HUES48 (cell line): ENCODE data around the gene AGBL4.

ENCODE experiments used
- H3K27ac ChIP-seq: one replicate; pipeline ENCODE4 v1.7.0; 2013; ENCODE audit warnings: low read depth, low read length, inconsistent platforms
- H3K27me3 ChIP-seq: 2 replicates; pipeline ENCODE4 v1.6.1; 2013; ENCODE audit warnings: mild to moderate bottlenecking, low read length; ENCODE audit not compliant: control insufficient read depth, insufficient read depth
- H3K36me3 ChIP-seq: 2 replicates; pipeline ENCODE4 v1.6.1; 2013; ENCODE audit warnings: low read length; ENCODE audit not compliant: control insufficient read depth, insufficient read depth
- H3K4me1 ChIP-seq: 2 replicates; pipeline ENCODE4 v1.6.1; 2013; ENCODE audit warnings: mild to moderate bottlenecking, low read length; ENCODE audit not compliant: control insufficient read depth, insufficient read depth
- H3K4me3 ChIP-seq: 2 replicates; pipeline ENCODE4 v1.5.1; 2013; ENCODE audit warnings: mild to moderate bottlenecking, low read depth, low read length
- H3K9ac ChIP-seq: 2 replicates; pipeline ENCODE4 v1.6.1; 2013; ENCODE audit warnings: mild to moderate bottlenecking, low read depth, low read length, moderate library complexity
- H3K9me3 ChIP-seq: 2 replicates; pipeline ENCODE4 v1.6.1; 2013; ENCODE audit warnings: low read length; ENCODE audit not compliant: control insufficient read depth, insufficient read depth

The AGBL4 gene

GRCh38 chr1:48684381-48684780, 1339.4 kb downstream of the AGBL4 start:
- Histone ChIP-seq H3K9ac (no peak overlapping the region), H3K27ac (no peak overlapping the region), H3K4me3 (no peak overlapping the region), H3K4me1 (peaks cover 6% of the 10 kb centered on the region; the same call in 1 of the 2 replicates), H3K36me3 (no peaks in the 10 kb centered on the region), H3K27me3 (no peaks in the 10 kb centered on the region), H3K9me3 (no peaks in the 10 kb centered on the region)

- no peaks in the 10 kb centered on the region for H3K27me3 ChIP-seq
- peaks cover 6% of the 10 kb centered on the region; the same call in 1 of the 2 replicates for H3K4me1 ChIP-seq
- no peak overlapping the region for H3K27ac ChIP-seq
- H3K4me3 ChIP-seq = no peak overlapping the region
- no peaks in the 10 kb centered on the region for H3K36me3 ChIP-seq
- H3K9ac ChIP-seq = no peak overlapping the region
- no peaks in the 10 kb centered on the region for H3K9me3 ChIP-seq
Observed at GRCh38 chr1:48683839-48684238, 1339.9 kb downstream of the AGBL4 start.

GRCh38 chr1:48681476-48682305, 1342.1 kb downstream of the AGBL4 start:
- Histone ChIP-seq H3K27me3 (no peaks in the 10 kb centered on the region), H3K4me3 (no peak overlapping the region), H3K9me3 (no peaks in the 10 kb centered on the region), H3K4me1 (peaks cover 6% of the 10 kb centered on the region; the same call in 1 of the 2 replicates), H3K27ac (no peak overlapping the region), H3K36me3 (no peaks in the 10 kb centered on the region), H3K9ac (no peak overlapping the region)

GRCh38 chr1:48680411-48681035, 1343.2 kb downstream of the AGBL4 start:
- no peaks in the 10 kb centered on the region for H3K27me3 ChIP-seq

GRCh38 chr1:48679859-48680258, 1343.9 kb downstream of the AGBL4 start:
- Histone ChIP-seq H3K9ac (no peak overlapping the region), H3K27ac (no peak overlapping the region), H3K4me1 (peaks cover 6% of the 10 kb centered on the region; the same call in 1 of the 2 replicates), H3K4me3 (no peak overlapping the region), H3K36me3 (no peaks in the 10 kb centered on the region), H3K27me3 (no peaks in the 10 kb centered on the region), H3K9me3 (no peaks in the 10 kb centered on the region)

More at GRCh38 chr1:48680411-48681035, 1343.2 kb downstream of the AGBL4 start:
- Histone ChIP-seq H3K4me3 (no peak overlapping the region), H3K4me1 (peaks cover 6% of the 10 kb centered on the region; the same call in 1 of the 2 replicates), H3K9me3 (no peaks in the 10 kb centered on the region), H3K9ac (no peak overlapping the region), H3K27ac (no peak overlapping the region), H3K36me3 (no peaks in the 10 kb centered on the region)

- Histone ChIP-seq H3K4me3 (no peak overlapping the region), H3K9ac (no peak overlapping the region), H3K36me3 (no peaks in the 10 kb centered on the region), H3K27me3 (no peaks in the 10 kb centered on the region), H3K9me3 (no peaks in the 10 kb centered on the region), H3K27ac (no peak overlapping the region), H3K4me1 (peaks cover 9% of the 10 kb centered on the region; the same call in 1 of the 2 replicates)
Observed at GRCh38 chr1:48678710-48679505, 1344.8 kb downstream of the AGBL4 start.

GRCh38 chr1:48677306-48678287, 1346.2 kb downstream of the AGBL4 start:
- Histone ChIP-seq H3K9ac (no peak overlapping the region), H3K36me3 (no peaks in the 10 kb centered on the region), H3K4me1 (peaks cover 15% of the 10 kb centered on the region; the same call in 1 of the 2 replicates), H3K27me3 (no peaks in the 10 kb centered on the region), H3K27ac (no peak overlapping the region), H3K4me3 (no peak overlapping the region), H3K9me3 (no peaks in the 10 kb centered on the region)

GRCh38 chr1:48676822-48677221, 1346.9 kb downstream of the AGBL4 start:
- Histone ChIP-seq H3K27ac (no peak overlapping the region), H3K9ac (no peak overlapping the region), H3K36me3 (no peaks in the 10 kb centered on the region), H3K27me3 (no peaks in the 10 kb centered on the region), H3K4me1 (peaks cover 11% of the 10 kb centered on the region; the same call in 1 of the 2 replicates), H3K4me3 (no peak overlapping the region), H3K9me3 (no peaks in the 10 kb centered on the region)

GRCh38 chr1:48676376-48676775, 1347.4 kb downstream of the AGBL4 start:
- peaks cover 9% of the 10 kb centered on the region; the same call in 1 of the 2 replicates for H3K4me1 ChIP-seq
- H3K4me3 ChIP-seq = no peak overlapping the region
- no peaks in the 10 kb centered on the region for H3K36me3 ChIP-seq
- H3K27ac ChIP-seq = no peak overlapping the region
- no peaks in the 10 kb centered on the region for H3K9me3 ChIP-seq
- no peak overlapping the region for H3K9ac ChIP-seq
- no peaks in the 10 kb centered on the region for H3K27me3 ChIP-seq

- H3K9me3 ChIP-seq = no peaks in the 10 kb centered on the region
- H3K9ac ChIP-seq = no peak overlapping the region
- H3K27ac ChIP-seq = no peak overlapping the region
- H3K4me1 ChIP-seq = peaks cover 9% of the 10 kb centered on the region; the same call in 1 of the 2 replicates
- H3K27me3 ChIP-seq = no peaks in the 10 kb centered on the region
- H3K4me3 ChIP-seq = no peak overlapping the region
- no peaks in the 10 kb centered on the region for H3K36me3 ChIP-seq
Observed at GRCh38 chr1:48675251-48675650, 1348.5 kb downstream of the AGBL4 start.
